T follicular helper cell (primary cell): ENCODE results near the gene ARMC10.
"Not testable (repeated sequence)": the region's sequence is repeated elsewhere in the genome, so short reads cannot be mapped to it uniquely, and the experiment has no call there.

Experiments
- DNase-seq: peaks from one replicate; pipeline ENCODE4 v3.0.0-alpha.2; 2020; ENCODE audit warnings: low read depth

Gene ARMC10

DNA sequence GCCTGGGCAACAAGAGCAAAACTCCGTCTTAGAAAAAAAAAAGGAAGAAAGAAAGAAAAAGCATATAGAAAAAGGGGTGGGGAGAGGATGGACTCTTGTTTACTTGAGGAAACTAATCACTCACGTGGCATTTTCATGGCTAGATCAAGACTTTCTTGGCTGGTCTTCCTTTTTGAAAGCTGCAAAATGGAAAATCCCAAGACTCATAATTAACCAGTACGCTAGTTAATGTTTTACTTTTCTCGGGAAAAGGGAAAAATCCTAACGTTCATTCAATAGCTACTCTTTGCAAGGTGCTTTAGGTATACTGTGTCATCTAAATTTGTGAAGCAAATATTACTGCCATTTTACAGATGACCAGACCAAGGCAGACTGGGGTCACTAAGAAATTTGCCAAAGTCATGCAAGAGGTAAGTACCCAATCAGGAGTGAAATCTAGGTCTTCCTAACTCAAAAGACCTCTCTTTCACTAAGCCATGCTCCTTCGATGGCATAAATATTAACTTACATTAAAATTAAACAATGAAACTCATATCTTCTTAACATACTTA, 49.6 kb downstream of the ARMC10 start:
- no peak for DNase-seq

DNA sequence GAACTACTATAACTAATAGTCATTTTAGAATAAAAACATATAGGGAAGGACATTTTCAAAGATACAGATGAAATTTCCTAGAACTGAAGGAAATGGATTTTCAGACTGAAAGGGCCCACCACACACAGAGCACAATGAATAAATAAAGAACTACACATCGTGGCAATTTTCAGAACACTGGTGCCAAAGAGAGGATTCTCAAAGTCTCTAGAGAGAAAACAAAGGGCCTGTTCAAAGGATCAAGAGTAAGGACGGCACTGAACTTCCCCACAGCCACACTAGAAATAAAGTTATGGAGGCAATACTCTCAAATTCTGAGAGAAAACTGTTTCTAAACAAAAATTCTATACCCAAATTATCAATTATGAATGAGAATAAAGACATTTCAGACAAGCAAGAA, 52.1 kb downstream of the ARMC10 start:
- no peak for DNase-seq

DNA sequence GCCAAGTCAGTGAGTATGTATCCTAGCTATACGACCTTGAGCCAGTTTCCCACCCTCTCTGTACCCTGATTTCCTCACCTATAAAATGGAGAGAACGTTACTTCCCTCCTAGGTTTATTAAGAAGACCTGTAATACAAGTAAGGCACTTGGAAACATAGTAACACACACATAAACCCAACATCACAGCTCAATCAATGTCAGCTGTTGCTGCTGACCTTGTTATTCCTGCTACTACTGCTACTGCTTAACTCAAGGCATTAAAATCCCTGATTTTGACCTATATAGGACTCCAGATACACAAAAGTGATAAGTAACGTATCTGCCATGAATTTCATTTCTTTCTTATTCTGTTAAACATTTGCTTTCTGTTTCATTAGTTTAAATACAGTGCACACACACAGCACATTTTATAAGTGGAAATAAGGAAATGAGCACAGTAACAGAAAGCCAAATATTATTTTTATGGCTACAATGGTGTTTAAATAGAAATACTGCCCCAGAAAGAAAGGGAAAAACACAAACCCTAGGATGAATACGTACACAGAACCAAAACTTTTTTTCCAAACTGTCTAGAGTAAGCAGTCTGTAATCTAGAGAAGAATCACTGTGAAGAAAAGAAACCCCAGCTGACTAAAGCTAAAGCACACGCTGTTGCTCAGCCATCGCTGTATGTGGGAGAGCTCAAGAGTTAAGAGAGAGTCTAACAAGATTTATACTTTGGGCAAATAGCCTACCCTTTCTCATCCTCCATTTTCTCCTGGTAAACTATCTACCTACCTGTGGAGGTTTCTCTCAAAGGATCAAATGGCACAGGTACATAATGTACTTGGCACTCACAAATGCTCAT, 55.0 kb downstream of the ARMC10 start:
- no peak for DNase-seq

DNA sequence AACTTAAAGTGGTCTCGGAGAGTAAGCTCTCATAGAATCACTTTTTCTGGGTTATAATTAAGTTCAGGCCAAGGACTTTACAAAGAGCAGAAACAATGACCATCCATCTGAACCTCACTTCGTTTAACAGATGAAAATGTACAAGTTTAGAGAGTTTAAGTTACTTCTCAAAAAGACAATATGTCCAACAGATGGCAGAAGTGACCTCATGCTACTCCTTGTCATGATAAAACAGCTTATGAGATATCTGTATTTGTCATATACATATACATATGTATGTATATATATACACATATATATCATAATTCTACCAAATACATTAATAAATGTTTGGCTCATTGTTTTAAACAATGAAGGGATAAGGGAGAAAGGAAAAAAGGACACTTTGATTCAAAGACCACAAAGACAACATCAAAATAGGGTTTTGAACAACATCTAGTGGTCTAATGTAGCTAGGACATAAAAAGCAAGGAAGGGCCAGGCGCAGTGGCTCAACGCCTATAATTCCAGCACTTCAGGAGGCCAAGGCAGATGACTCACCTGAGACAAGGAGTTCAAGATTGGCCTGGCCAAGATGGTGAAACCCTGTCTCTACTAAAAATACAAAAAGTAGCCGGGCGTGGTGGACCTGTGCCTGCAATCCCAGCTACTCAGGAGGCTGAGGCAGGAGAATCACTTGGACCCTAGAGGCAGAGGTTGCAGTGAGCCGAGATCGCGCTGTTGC, 56.1 kb downstream of the ARMC10 start:
- DNase-seq: no peak

DNA sequence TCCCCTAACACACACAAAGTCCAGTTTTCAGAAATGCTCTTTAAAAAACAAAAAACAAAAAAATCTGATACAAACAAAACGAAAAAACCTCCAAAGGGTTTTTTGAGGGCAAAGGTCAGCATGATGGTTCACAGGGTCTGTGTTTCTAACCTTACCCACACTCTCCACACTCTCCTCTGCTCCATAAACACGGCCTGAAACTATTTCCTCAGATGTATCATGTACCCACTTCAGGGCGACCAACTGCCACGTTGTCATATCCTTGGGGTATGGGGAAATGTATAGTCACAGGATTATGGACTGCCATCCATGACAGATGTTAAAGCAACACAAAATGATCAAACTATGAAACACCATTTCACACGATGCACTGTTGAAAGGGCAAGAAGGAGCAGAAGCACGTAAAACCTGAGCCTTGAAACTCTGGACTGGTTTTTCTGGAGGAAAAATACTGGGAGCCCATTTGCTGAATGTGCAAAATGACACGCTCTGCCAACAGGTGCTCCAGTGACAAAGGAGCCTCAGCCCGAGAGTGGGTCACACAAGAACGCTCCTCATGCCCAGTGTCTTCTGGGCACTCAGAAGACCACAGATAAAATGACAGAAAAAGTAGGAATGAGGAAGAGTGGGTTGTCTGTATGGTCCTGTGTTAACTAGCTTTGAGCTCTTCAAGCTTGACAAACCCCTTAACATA, 58.2 kb downstream of the ARMC10 start:
- no peak for DNase-seq

DNA sequence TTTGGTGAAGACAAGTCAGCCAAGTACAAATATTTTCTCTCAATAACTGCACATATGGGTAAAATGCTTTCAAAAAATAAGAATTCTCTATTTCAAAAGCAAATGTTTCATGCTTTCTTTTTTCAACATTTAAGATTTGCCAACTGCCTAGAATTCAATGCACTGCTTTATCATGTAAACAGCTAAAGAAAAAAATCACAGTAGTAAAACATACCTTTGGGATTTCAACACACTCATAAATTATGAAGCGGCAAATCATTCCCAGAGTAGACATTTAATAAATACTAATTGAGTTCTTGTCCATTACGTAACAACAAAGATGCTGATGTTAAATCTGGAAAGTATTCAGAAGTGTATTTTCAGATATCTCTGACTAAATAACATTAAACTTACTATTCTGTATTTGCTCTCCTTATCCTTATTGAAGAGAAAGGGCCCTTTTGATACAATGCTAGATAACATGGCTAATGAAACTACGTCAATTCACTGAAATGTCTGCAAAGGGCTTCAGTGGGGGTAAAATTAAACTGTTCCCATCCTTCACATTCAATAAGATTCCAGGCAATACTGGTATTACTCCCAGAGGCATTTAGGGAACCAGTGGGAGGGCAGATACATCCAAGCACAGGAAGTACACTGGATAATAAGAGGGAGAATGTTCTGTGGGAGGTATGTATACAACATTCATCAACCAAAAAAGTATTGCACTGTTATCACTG, 60.1 kb downstream of the ARMC10 start:
- DNase-seq: no peak

DNA sequence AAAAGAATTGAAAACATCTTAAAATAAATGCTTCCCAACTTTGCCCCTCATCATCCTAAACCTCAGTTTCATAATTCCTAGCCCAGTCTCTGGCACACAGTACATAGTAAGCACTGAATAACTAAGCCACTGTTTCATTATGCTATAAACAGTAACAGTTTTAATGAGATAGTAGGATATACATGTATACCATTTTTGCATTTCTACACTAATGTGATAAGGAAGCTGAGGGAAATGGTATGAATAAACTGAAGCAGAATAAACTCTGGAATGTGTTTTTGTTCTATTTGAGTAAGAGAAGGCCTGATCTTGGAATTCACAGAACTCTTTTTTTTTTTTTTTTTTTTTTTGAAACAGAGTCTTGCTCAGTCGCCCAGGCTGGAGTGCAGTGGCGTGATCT, 65.1 kb downstream of the ARMC10 start:
- DNase-seq: no peak

DNA sequence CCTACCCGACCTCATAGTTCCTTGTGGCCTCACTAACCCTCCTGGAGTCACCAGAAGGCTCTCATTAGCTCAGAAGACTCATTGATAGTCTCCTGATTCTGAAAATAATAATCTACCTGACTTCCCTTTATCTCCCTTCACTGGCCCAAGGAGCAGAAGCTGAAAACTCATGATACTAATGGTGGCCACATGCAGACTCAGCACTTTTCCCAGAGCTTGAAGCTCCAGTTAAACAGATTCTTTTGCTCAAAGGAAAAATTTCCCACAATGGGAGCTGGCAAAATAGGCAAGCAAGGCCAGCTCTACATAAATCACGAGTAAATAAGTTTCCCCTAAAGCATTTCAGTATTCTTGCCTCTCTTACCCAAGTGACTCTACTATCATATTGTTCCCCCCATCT, 65.7 kb downstream of the ARMC10 start:
- no peak for DNase-seq

DNA sequence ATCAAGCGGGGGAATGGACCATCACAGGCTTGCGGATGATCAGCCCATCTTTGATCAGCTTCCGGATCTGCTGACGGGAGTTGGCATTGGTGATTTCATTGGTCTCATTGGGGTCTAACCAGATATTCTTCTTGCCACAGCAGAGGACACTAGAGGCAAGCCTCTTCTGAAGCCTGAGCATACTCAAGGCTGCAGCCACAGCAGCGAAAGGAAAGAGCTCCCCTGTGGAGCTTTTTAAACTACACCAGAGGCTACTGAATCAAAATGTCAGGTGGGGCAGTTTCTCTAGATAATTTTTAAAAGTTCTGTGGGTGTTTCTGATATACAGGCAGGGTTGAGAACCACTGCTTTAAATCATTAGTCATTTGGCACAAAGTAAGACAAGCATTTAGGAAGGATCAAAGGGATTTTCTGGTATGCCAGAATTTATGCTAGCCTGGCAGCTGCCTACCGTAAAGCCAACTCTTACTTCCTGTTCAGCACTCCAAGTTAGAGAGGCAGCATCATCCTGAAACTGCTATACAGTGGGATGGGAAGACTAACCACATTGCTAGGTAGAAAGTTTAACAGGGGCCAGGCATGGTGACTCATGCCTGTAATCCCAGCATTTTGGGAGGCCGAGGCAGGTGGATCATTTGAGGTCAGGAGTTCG, 66.9 kb downstream of the ARMC10 start:
- DNase-seq: no peak

DNA sequence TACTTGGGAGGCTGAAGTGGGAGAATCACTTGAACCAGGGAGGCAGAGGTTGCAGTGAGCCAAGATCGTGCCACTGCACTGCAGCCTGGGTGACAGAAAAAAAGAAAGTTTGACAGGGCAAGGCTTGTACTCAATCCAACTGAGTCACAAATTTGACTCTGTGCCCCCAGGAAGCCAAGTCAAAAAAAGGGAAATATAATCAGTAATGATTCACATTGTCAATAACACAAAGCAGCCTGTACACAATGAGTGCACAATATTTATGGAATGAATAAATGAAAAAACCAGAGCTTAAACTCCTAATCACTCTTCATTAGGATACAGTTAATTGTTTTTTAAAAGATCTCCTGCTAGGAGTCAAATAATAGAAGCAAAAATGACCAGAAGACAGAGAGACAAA, 67.6 kb downstream of the ARMC10 start:
- DNase-seq: no peak

DNA sequence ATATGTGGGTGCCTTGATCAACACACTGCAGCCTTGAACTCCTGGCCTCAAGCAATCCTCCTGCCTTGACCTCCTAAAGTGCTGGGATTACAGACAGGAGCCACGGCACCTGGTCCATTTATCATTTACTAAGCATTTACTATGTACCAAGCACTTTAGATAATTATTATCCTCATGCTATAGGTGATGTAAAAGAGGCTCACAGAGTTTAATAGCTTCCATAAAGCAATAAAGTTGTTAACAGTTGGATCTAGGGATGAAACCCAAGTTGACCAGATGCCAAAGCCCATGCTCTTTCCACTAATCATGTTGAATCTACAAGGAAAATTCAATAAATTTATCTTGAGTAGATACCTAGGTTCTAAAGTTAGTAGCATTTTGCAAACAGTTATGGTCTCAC, 68.9 kb downstream of the ARMC10 start:
- no peak for DNase-seq

DNA sequence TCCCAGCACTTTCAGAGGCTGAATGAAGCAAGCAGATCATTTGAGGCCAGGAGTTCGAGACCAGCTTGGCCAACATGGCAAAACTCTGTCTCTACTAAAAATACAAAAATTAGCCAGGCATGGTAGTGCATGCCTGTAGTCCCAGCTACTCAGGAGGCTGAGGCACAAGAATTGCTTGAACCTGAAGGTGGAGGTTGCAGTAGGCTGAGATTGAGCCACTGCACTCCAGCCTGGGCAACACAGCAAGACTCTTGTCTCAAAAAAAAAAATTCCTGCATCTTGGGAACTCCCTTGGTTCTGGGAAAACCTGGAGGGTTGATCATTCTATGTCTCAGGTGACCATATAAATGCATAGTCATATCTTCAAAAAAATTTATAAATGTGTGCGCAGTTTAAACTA, 69.8 kb downstream of the ARMC10 start:
- DNase-seq: not testable (repeated sequence)

DNA sequence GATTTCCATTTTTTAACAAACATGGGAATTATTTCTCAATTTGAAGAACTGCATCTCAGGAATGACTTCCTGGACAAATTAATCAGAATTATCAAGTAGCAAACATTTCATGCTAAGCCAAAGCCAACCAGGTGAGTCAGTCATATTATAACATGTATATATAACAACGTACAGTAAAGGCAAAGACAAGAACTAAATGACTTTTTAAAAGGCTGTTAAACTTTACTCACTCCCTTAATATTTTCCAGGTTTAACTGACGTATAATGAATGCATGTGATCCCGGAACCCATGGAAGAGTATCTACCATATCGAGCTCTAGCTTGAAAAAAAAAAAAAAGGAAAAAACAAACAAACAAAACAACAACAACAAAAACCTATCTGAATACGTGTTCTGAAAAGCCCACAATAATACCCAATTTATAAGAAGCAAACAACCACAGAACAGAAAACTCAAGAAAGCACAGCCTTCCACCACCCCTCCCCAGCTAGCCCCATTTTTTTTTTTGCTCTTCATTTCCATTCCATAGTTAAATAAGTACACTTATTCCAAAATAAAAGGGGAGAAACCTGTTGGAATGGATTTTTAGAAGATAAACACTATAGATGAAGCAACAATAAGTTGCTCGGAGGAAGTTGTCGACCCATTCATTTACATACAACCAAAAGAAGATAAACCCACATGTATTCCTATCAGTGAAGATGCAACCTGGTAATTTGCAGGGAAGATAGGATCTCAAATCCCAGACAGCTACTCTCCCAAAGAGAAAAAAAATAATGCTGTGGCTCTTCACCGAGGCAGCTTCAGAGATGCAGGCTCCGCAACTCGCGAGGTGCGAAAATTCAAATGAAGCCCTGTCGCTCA, 73.4 kb downstream of the ARMC10 start:
- no peak for DNase-seq
